Activated T-cell treated with anti-CD3 and anti-CD28 coated beads for 48 hours (primary cell): ENCODE results near the gene STMN1.
A peak's percentile ranks its signal among the peaks of the same experiment; 100 is the strongest.
"Not testable (repeated sequence)": the region's sequence is repeated elsewhere in the genome, so short reads cannot be mapped to it uniquely, and the experiment has no call there.

Experiments
- DNase-seq: peaks from one replicate; pipeline ENCODE4 v3.0.0-alpha.2; 2020; ENCODE audit warnings: low read depth

Gene STMN1

DNA sequence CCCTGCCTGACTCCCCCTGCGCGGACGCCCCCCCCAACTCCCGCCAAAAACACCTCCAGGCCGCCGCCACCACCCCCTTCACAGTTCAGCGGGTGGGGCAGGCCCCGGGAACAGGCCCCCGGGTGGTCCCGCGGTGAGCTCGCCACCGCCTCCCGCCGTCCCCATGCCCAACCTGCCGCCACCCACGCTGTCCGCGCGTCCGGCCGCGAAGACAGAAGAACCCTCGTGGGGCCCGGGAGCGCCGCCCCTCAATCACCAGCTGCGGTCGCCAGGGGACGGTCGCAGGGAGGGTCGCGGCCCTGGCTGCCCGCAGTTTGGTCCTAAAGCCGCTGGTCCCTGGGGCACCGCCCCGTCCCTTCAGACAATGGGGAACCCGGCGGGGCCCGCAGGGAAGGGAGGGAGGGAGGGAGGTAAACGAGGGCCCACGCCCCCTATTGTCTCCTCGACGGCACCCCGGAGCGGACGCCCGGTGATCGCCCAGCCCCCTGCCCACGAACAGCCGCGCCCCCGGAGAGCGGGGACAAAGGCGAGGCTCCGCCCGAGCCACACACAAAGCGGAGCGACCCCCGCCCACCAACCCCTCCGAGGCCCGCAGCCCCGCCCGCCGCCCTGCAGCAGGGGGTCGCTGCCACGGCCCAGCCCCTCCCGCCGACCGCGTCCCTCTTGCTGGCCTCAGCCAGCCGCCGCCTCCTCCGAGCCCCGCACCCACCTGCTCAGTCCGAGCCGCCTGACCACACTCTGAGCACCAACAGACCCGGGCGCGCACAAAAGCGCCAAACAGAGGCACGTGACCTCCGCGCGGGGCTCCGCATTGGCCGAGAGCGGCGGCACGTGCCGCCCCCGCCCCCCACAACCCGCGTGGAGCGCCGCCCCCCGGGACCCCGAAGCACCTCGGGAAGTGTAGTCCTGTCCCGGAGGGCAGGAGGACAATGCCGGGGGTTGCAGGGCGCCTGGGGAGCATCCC lies at the start of gene STMN1:
TSS of gene STMN1 (minus strand) at position 740 of the 964 bp plus-strand sequence. CDS start 1,743 bp downstream, outside the sequence.
- peak; percentile 93 for DNase-seq

GRCh38 chr1:25955553-25955952 lies 49.3 kb upstream of the STMN1 start:
- no peak for DNase-seq

GRCh38 chr1:25954282-25954938 lies 48.2 kb upstream of the STMN1 start:
- no peak for DNase-seq

GRCh38 chr1:25952841-25953401 lies 46.7 kb upstream of the STMN1 start:
- DNase-seq: no peak

DNA sequence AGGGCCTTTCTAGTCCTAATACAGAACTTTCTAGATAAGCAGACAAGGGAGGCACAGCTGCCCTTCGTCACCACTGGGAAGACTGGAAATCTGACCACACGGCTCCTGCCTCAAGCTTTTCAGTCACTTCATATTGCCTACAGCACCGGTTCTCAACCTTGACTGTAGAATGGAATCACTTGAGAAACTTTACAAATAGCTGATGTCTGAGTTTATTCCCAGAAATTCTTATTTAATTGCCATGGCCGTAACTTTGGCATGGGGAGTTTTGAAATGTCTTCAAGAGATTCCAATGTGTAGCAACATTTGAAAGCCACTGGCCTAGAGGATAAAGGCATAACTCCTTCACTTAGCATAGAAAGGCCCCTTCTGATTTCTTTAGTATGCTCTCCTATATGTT lies 42.4 kb upstream of the STMN1 start:
- no peak for DNase-seq

- no peak for DNase-seq
Observed at GRCh38 chr1:25947027-25947426, 40.8 kb upstream of the STMN1 start.

- no peak for DNase-seq
Observed at GRCh38 chr1:25945761-25946160, 39.5 kb upstream of the STMN1 start.

DNA sequence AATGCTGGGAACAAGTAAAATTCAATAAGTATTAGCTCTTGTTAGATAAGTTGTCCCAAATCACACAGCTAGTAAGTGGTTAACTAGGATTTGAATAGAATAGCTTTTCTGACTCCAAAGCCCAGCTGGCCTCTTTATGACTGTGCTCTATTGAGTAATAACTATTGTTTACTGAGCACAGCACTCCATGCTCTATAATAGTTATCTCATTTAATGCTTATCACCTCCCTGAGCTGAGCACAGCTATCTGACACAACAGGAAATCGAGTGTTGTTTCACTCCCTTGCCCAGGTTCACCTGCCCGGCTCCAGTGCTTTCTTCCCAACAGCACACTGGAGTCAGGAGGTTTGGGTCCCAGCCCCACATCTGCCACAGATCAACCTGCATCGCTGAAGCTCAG lies 38.8 kb upstream of the STMN1 start:
- DNase-seq: no peak

GRCh38 chr1:25943511-25943910 lies 37.3 kb upstream of the STMN1 start:
- DNase-seq: not testable (repeated sequence)

DNA sequence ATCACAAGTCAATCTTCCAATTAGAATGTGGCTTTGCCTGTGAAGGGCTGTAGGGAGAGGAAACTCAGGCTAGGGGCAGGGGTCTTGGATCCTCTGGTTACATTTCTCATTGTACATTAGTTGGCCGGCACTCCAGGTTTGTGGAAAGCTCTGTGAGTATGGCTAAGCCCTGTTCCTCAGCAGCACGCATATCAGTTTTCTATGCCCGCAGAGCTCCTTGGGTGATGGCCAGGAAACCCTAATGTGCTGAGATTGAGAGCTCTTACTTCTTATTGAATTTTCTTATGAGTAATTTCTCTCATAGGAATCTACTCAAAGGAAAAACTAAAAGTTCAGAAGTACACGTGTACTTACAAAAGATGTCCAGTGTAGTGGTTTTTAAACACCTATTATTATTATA lies 30.7 kb upstream of the STMN1 start:
- DNase-seq: no peak

GRCh38 chr1:25933479-25934365 lies 27.5 kb upstream of the STMN1 start:
- DNase-seq: no peak

DNA sequence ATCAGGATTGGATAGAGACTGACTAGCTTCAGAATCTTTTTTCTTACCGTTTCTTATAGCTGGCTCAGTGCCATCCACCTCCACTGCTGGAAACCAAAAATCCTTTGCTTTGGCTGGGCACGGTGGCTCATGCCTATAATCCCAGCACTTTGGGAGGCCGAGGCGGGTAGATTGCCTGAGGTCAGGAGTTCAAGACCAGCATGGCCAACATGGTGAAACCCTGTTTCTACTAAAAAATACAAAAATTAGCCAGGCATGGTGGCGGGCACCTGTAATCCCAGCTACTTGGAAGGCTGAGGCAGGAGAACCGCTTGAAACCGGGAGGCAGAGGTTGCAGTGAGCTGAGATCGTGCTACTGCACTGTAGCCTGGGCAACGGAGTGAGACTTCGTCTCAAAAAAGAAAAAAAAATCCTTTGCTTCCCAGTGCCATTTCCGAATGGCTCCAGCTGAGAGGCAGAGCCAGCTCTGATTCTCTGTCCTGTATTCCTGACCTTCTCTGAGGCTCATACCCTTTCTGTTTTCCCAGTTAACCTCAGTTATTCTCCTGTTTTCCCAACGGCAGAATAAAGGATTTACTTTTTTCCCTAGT lies 26.7 kb upstream of the STMN1 start:
- not testable (repeated sequence) for DNase-seq

DNA sequence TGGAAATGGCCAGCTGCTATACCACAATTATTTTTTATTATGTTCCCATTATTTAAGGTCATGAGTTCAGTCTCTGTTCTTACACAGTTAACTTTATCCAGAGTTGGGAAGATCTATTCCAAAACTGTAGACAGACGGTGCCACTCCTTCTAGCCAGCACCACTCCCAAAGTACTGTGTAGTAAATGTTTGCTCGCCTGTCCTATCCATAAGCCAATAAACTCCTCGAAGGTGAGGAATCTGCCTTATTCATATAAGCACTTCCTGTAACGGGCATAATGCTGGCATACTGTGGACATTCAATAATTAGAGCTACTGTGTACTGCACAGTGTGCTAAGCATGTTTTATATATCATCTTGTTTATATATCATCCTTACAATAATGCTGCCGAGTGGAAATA lies 26.1 kb upstream of the STMN1 start:
- no peak for DNase-seq

- DNase-seq: no peak
Observed at GRCh38 chr1:25929016-25929415, 22.8 kb upstream of the STMN1 start.

DNA sequence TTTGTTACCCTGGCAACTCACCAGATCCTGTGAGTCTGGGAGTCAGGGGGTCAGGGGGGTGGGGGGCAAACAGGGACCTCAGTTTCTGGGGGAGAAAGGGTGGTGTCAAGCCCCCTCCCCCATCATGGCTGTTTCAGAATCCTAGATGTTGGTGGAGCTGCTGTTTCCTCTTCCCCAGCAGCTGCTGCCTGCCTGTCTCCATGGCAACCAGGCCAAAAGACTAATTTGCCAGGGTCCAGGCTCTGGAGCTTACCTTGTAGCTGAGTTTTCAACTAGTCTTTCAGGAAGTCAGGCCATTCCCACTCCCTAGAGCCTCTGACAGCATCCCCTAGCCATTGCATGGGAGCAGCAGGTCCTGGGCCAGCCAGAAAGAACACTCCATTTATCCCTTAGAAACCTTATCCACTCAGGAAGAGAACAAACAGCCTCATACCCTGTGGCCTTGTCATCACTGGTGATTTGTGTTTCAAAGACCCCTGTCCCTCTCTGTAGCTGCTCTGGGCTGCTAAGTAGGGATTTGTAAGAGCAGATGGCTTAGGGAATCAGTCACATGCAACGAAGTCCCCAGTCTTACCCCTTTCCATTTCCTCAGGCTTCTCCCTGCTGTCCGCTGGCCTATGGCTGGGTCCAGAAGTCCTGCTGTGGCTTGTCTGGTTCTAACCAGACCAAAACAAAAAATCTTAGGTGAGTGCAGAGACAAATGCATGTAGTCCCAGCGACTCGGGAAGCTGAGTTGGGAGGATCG lies 21.5 kb upstream of the STMN1 start:
- DNase-seq: no peak

GRCh38 chr1:25926731-25927496 lies 20.7 kb upstream of the STMN1 start:
- DNase-seq: no peak

DNA sequence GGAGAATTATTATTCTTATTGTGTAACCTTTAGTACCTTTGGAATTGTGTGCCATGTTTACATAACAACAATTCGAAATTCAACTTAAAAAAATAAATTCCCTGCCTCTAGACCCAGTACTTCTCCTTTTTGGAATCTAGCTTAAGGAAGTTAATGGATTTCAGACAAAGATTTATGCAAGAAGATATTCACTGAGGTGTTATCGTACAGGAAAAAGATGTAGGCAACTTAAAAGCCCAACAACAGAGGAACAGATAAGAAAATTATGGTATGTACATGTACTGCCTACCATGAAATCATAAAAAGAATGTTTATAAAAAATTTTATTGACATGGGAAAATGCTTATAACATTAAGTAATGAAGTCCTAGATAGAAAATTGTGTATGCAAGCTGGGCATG lies 18.2 kb upstream of the STMN1 start:
- DNase-seq: no peak

GRCh38 chr1:25922971-25923552 lies 16.8 kb upstream of the STMN1 start:
- peak; percentile 7 for DNase-seq
